ENCODE measurements around the gene CCDC13.

Gene CCDC13

DNA sequence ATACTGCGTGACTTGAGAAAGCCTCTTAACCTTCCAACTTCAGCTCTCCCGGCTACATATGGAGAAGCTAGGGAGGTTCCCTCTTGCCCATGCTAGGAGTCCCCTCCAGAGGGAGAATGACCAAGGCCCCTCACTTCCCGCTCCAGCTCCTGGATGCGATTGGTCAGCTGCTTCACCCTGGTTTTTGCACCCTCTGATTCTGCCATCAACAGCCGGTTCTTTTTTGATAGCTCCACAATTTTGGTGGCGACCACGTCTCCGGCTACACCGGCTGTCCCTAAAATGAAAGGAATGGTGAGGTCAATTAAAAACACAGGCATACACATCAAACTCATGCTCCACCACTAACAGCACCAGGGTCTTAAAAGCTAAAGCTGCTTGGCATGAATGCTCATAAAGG is 20.6 kb downstream of the CCDC13 start:
- DNase-seq = no peak

DNA sequence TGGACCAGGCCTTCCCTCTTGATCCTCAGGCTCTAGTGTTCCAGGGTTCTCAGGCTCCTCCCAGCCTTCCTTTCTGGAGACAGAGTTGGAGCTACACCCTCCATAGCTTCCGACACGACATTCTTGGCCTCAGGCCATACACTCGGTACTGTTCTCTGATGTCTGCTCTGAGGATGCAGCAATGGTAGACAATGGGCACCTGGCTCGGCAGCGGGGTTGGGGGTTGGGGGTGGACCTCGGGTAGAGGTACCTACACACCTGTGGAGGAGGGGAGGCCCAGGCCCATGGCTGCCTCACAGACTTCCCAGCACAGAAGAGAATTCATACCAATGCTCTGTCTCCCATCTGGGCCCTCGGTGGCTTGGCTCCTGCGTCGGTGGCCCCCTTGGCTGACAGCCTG is 21.4 kb downstream of the CCDC13 start:
- no peak for DNase-seq

DNA sequence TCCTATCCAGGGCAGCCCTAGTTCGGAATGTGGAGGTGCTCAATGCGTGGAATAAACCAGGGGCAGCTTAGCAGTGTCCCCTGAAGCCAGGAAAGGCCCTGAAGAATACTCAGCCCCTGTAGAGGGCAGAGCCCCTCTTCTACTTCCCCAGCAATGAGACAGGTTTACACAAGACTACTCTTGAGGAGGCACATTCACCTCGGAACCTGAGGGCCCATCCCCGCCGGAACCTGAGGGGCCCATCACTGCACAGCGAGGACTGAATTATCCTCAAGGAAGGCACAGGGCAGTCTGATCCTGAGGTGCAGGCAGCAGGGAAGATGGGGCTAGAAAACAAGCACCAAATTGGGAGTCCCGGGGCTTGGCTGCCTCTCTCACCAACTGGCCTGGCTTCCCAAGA is 22.2 kb downstream of the CCDC13 start:
- no peak for DNase-seq

DNA sequence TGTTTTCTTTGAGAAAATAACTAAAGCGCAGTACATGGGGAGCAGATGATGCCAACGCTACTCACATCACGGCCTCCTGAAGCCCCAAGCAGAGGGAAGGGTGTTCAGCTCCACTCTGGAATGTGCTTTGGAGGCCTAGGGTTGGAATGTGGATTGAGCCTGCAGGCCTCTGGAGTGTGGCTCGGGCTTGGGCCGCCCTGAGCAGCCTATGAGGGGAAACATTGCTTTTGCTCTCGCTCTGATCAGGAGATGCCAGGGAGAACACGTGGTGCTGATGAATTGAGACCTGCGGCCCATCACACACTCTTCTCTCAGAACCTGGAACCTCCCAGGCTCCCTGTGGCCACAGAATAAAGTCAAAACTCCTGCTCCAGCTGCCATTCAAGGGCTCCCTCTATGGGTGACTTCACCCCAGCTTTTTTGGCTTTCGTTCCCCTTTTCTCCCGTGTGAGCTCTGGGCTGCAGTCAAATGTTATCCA is 23.3 kb downstream of the CCDC13 start:
- DNase-seq = no peak

DNA sequence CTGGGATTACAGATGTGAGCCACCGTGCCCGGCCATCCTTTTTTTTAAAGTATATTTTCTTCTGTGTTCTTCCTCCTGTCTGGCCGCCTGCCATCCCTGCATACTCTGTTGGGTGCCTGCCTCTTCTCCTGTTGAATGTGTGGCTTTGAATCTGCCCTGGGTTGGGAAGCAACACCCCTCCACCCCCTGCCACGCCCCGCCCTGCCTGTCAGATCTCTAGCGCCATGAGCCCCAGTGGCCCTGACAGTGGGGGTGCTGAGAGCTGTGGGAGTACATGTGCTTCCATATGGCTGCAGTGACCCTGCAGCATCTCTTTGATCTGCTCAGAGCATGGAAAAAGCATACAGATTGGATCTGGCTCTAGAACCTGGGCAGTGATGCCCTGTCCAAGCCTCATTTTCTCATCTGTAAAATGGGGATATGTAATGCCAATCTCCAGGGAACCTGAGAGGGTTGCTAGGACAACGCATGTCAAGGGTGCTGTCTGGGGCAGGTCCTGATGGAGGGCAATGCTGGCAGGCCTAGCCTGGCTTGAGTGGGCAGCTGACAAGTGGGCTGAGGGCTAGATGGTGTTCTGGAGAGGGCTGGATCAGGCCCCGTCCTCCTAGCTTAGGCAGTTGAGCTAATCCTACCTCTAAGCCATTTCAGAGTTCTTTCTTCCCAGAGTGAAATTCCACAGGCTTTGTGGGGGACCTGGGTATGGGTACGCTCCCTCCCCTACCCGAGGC is 23.9 kb downstream of the CCDC13 start:
- no peak for DNase-seq

DNA sequence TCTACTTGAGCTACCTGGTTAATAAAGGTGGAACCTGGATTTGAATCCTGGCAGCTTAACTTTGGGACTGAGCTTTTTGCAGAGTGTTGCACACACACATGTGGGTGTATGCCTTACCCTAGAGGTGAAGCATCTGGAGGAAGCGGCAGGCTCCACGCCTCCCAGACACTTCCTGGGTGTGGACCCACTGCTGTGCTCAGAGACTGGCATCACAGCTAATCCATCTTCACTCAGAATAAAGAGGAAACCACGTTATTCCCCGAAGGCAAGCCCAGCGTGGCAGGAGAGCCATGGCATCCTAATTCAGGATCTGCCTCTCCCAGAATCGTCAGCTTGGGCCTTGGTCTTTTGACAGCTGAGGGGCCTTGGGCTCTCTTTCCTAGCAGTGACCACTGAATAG is 25.5 kb downstream of the CCDC13 start:
- DNase-seq = no peak

DNA sequence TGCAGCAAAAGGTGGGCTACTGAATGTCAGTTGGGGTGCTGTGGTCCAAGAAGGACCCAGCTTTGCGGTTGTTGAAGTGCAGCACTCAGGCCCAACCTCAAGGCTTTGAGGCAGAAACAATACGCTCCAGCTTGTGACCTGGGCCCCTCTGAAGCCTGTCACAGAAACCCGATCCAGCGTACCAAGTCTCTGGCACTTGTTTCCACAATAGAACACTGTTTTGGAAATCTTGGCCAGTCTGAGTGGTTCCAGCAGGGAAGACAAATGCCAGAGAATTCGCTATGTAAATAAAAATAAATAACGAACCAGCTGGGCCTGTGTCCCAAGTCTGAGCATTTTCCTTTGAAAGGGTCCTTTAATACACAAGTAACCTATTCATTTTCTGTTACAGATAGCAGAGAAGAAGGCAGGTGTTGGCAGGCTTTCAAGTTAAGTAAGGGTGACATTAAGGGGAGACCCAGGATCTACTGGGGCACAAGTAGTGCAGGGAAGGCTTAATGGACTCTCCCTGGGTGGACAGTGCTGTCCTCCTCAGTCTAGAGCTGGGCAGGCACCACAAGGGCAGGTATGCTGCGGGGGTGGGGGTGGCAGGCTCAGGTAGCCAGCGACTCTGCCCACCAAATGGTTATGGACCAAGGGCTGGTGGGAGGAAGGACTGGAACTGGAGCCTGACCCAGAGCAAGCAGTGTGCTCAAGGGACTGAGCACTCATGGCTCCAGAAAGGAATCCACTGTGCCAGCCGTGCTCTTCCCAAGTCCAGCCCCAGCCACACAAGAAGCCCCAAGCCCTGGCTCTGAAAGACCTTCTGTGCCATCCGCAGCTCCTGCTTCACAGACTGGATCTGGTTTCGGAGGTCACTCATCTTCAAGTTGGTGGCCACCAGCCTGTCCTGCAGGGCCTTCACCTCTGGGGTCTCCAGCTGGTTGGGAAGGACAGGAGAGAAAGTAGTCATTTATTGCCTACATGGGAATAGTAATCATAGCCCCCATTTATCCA is 26.3 kb downstream of the CCDC13 start:
- DNase-seq = no peak

DNA sequence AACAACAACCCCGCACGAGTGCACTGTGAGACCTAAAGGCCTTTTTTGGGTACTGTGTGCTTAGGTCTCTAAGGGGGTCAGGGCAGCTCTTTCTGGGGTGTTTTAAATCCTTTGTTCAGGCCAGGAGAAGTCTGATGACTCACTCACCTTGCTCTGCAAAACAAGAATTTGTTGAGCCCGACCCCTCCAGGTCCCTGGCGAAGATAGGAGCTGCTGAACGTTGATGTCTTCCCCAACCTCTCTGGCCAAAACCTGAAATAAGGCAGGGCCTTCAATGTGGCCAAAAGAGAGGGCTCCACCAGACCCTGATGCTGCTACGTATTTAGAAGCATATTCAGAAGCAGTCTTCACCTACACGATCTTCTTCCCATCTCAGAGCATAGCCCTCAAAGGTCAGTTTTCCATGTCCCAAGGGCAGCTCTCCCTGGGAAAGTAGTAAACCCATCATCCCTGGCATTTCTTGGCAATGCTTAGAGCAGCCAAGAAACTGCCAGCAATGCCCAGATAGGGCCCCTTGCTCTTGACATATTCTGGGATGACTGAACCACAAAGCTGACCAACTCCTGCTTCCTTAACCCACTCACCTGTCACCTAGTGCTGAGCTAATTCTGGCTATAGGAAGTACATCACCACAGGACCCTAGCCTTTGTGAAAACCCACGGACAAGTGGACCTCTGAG is 27.1 kb downstream of the CCDC13 start:
- no peak for DNase-seq

DNA sequence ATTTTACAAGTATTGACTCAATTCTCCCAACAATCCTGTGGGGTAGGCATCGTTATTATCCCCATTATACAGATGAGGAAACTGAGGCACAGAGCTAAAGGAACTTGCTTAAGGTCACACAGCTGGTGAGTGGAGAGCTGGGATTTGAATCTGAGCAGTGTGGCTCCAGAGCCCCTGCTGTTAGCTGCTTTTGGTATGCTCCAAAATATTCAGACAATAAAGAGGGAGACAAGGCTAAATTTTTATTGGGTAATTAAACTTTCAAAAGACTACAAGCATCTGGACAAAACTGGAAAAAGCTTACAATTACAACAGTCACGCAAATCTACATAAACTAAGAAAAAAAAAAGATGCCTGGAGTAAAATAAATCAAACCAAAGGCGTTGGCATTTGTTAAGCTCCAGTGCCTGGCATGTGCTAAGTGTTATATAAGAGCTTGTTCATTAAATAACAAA is 27.7 kb downstream of the CCDC13 start:
- no peak for DNase-seq

DNA sequence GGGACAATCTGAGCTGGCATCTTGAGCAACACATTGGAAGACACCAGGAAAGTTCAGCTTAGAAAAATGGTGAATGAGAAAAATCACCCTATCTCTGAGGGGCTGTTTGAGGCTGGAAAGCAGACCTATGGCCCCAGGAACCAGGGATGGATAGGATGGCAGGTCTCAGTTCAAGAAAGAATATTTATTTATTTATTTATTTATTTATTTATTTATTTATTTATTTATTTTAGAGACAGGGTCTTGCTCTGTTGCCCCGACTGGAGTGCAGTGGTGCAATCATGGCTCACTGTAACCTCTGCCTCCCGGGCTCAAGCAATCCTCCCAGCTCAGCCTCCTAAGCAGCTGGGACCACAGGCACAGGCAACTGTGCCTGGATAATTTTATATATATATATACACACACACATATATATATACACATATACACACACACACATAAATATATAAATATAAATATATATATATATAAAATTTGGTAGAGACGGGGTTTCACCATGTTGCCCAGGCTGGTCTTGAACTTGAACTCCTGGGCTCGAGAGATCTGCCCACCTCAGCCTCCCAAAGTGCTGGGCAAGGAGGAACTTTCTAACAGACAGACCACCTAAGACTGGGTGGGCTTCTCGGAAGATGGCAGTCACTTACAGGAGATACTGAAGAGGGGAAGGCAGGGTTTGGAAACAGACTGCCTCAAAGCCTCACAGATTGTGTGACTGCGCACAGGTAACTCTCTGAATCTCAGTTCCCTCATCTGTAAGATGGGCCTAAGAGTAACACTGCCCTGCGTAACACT is 29.7 kb downstream of the CCDC13 start:
- no peak for DNase-seq

DNA sequence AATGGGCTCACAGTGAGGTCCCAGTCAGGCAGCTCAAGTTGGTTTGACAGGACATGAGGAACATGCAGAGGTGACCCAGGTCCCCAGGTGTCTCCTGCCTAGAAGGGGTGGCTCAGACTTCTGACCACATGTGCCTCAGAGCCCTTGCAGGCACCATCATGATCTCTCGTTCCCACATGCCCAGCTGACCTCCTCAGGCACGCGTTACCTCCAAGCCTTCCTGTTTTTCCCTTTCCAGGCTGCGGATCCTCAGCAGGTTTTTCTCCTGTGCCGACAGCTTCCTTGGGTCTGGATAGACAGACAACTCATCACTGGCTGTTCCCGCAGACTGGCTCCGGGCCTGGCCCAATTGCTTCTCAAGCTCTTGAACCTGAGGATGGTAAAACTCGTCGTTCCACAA is 30.4 kb downstream of the CCDC13 start:
- DNase-seq = no peak

DNA sequence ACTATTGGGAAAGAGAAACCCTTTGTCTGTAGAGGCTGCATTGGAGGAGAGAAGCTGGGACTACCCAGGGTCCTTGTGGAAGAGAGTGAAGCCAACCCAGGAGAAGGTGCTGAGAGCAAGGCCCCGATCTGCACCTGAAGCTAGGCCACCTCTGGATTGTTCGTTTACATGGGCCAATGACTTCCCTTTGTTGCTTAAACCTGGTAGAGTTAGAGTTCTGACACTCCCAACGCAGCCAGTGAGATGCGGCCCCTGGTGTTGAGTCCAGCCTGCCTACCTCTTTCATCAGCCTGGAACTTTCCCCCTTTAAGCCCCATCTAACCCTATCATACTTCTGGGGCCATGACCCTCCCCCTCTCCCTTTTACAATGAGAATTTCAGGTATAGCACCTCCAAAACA is 30.8 kb downstream of the CCDC13 start:
- no peak for DNase-seq

DNA sequence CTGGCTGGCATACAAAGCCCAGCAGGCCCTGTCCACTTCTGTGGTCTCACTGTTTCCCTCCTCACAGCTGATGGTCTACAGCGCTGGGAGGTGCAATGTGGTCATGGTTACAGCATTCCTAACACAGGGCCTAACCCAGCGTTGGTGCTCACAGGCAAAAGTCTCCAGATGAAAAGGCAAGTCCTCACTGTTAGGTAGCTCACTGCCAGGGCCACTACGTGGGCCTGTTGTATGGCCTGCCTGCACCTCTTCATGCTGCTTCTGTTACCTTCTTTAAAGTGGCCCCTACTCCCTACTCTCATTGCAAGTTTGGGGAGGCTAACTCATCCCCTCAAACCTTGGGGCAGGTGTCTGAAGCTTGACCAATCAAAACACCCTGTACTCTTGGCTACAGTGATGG is 31.3 kb downstream of the CCDC13 start:
- DNase-seq = no peak

DNA sequence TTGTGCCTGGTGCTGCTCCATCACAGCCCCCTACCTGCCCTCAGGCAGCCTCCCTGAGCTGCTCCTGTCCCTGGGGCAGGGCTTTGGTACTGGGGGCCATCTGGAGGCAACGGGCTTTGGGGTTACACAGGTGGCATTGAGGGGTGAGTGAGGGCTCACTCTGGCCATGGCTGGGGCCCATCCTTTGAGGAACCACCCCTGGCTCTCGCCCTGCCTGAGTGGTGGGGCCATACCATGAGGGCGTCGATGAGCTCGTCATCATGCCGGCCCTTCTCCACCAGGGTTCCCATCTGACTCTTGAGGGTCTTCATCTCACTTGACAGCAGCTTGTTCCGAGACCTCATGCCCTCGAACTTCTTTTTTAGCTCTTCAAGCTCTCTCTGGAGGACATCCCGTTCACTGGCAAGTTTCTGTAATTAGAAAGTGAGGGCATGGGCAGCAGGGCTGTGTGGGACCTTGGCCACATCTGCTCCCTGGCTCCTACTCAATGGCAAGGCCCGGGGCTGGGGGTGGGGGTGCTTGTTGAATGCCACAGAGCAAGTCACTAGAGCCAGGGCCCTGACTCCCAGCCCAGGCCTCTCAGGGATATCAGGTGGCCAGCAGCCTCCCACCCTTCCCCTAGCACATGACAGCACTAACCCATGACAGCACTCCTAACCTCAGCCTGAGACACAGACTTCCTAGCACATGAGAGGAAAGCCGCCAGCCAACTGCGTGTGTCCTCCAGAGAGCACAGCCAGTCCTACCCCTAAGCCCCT is 33.5 kb downstream of the CCDC13 start:
- no peak for DNase-seq

DNA sequence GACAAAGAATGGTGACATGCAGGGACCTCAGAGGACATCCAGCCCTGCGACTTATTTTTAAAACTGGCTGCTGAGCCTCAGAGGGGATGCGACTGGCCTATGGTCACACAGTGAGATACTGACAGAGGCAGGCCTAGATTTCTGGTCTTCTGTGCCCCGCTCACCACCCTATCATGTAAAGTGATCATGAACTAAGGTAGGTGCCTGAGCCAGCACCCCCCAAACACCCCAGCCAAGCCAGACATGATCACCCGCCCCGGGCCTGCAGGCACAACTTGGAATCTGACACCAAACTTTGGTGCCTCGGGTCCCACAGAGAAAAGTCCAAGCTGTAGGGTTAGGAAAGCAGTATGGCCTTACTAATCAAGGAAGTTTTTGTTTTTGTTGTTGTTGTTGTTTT is 36.5 kb downstream of the CCDC13 start:
- no peak for DNase-seq

DNA sequence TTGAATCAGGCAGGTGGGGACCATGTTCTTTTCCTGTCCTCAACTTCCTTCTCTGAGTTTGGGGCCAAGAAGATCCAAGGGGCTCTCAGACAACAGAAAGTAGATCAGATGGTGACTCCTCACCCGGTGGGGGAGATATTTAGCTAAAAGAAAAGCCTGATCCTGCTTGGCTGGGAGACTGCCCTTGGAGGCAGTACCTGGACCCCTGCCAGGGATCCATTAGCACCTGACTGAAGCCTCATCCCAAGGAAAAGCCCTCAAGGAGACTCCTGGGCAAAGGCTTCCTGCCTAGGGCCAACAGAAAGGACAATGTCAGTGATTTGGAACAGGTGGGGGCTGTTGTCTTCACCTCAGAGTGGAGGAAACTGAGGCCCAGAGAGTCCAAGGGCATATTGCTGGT is 37.0 kb downstream of the CCDC13 start:
- DNase-seq = no peak

DNA sequence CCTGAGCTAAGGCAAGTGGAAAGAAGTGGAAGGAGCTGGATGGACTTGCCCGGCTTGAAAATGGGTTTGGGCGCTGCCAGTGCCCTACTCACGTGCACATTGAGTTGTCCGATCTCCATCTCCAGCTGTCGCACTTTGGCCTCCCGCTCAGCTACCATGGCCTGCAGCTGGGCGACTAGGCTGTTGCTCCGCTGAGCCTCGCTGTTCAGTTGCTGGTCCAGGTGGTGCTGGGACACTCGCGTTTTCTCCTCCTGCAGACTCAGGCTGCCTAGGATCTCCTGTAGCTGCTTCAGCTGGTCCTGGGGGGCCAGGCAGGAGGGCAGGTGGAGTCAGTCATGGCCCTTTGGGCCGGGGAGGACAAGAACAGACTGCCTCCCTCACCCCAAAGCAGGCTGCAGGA is 37.4 kb downstream of the CCDC13 start:
- DNase-seq = no peak

DNA sequence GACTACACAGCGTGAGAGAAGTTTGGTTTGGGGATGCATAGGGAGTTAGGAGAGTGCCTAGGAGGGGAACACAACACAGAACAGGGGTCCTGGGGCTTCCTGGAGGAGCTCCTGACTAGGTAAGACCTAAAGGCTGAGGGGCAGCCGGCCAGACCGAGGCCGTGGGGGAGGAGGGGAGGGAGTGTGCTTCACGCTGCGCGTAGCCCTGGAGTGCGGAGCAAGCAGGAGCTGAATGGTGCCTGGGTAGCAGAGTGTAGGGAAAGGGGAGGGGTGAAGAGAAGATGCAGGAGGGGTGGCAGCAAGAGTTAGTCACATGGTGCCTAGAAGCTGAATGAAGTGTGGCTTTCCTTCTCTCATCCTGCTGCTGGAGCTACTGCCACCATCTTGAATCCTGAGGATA is 38.0 kb downstream of the CCDC13 start:
- no peak for DNase-seq

DNA sequence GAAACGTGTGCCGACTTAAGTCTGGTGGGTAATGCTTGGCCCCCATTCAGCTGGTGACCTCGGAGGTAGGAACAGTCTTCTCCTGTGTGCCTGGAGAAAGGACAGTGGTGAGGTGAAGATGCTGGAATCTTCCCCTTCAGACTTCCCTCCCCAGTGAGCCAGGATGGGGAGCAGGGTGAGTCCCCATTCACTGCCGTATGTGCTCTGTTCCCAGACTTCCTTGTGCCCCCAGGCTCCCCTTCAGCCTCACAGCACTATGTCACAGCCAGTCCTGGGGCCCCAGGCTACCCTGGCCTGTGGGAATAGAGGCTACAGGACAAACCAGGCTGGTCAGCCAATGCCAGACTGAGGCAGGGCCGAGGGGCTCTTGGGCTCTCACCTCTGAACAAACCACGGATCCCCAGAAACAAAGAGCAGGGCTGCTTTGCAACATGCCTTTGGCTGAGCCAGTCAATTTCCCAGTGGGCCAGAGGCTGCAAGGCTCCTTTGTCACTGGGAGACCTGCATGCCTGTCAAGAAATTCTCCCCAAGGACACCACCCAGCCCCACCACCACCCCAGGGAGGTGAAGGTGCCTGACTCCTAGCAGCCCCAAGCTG is 38.7 kb downstream of the CCDC13 start:
- no peak for DNase-seq

DNA sequence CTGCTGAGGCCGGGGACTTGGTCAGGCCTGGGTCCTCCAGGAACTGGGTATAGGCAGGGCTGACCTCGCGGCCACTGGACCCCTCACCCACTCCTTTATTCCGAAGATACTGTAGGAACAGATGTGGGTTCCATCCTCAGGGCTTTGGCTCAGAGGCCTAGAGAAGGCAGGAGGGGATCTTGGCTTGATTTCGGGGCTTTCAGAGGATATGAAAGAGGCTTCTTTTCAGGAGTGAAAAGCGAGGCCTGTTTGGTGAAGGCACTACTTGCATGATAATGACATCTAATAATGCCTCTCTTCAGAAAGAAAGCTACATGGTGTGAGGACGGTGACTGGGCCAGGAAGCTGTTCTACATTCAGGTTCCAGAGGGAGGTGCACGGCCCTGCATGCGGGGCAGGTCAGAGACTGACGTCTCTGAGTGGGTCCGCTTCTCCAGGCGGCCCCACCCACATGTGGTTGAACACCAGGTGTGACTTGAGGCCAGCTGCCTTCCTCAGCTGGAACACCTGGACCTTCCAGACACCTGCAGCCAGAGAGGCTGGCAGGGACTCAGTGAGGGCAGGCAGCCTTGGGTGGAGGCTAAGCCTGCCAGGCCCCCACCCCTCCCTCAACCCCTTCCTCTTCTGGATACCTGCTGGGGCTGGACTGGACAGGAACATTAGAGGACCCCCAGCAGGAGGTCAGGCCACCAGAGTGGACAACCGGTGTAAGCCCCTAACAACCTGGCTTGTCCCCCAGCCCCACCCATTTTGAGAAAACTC is 39.4 kb downstream of the CCDC13 start:
- no peak for DNase-seq

All from NCI-H2081 treated with DMSO at 0.1 percent for 48 hours (cell line).